PC-3 (cell line): ENCODE results near the gene SORBS2.

Source experiments
- CTCF ChIP-seq: fragments of 300-600 bp; sonication (generic); conservative IDR thresholded peaks from 2 replicates; pipeline ENCODE4 v1.5.1; 2017; ENCODE audit warnings: antibody characterized with exemption, low read depth, mild to moderate bottlenecking, low read length
- EZH2 ChIP-seq: fragments of 300-600 bp; sonication (generic); IDR thresholded peaks from one replicate; pipeline ENCODE4 v1.6.1; 2017; ENCODE audit warnings: antibody characterized with exemption, mild to moderate bottlenecking, low read length; ENCODE audit not compliant: unreplicated experiment

- no peak for TF ChIP-seq CTCF
- no peak for TF ChIP-seq EZH2
These were observed 2.4 kb downstream of the SORBS2 start for GRCh38 chr4:185809533-185810071.
